GM19035 (cell line): ENCODE measurements around the gene CPTP.

Experiments used
- ATAC-seq: cut with Tn5 transposase; IDR thresholded peaks from one replicate; pipeline ENCODE4 v1.9.1; 2021; ENCODE audit not compliant: unreplicated experiment

The CPTP gene

DNA sequence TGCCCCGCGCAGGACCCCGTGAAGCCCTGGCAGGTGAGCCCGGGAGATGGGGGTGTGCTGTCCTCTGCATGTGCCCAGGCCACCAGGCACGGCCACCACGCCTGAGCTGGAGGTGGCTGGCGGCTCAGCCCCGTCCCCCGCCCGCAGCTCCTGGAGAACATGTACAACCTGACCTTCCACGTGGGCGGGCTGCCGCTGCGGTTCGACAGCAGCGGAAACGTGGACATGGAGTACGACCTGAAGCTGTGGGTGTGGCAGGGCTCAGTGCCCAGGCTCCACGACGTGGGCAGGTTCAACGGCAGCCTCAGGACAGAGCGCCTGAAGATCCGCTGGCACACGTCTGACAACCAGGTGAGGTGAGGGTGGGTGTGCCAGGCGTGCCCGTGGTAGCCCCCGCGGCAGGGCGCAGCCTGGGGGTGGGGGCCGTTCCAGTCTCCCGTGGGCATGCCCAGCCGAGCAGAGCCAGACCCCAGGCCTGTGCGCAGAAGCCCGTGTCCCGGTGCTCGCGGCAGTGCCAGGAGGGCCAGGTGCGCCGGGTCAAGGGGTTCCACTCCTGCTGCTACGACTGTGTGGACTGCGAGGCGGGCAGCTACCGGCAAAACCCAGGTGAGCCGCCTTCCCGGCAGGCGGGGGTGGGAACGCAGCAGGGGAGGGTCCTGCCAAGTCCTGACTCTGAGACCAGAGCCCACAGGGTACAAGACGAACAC is 8.3 kb downstream of the CPTP start:
- ATAC-seq = no peak

DNA sequence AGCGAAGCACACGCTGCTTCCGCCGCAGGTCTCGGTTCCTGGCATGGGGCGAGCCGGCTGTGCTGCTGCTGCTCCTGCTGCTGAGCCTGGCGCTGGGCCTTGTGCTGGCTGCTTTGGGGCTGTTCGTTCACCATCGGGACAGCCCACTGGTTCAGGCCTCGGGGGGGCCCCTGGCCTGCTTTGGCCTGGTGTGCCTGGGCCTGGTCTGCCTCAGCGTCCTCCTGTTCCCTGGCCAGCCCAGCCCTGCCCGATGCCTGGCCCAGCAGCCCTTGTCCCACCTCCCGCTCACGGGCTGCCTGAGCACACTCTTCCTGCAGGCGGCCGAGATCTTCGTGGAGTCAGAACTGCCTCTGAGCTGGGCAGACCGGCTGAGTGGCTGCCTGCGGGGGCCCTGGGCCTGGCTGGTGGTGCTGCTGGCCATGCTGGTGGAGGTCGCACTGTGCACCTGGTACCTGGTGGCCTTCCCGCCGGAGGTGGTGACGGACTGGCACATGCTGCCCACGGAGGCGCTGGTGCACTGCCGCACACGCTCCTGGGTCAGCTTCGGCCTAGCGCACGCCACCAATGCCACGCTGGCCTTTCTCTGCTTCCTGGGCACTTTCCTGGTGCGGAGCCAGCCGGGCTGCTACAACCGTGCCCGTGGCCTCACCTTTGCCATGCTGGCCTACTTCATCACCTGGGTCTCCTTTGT is 9.1 kb downstream of the CPTP start:
- no peak for ATAC-seq

DNA sequence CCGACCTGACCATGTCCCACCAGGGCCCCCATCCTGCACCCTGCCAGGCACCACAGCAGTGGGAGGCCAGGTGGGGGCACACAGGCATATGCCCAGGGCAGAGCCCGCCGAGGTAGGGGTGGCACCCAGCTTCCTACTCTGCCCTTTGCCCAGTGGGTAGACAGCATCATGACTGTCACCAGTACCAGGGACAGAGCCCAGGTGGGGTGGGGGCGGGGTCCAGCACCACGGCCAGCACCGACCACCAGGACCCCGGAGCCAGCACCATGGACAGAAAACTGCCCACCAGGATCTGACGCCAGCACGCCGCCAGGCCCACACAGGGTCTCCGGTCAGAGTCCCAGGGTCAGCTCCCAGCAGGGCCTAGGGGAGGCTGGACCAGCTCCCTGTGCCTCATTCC is 10.2 kb downstream of the CPTP start:
- no peak for ATAC-seq

GRCh38 chr1:1335283-1335682 is 10.7 kb downstream of the CPTP start:
- ATAC-seq = no peak

- no peak for ATAC-seq
Measured at GRCh38 chr1:1335792-1336248, 11.2 kb downstream of the CPTP start.

DNA sequence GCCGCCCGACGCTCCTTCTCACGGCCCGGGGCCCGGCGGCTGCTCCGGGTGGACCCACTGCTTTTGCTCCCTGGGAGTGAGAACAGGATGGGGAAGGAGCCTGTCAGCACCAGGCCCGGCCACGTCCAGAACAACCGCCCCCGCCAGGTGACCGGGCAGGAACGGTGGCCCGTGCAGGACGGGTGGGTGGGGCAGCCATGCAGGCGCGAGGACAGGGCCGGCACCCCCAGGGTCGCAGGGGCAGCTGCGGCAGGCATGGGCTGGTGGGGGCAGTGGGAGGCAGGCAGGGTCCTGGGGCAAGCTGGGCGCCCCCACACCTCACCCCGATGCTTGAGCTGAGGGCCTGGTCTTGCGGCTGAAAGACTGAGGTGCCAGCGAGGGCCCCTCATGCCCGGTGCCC is 11.8 kb downstream of the CPTP start:
- no peak for ATAC-seq

- no peak for ATAC-seq
Measured at GRCh38 chr1:1336931-1337792, 12.6 kb downstream of the CPTP start.

DNA sequence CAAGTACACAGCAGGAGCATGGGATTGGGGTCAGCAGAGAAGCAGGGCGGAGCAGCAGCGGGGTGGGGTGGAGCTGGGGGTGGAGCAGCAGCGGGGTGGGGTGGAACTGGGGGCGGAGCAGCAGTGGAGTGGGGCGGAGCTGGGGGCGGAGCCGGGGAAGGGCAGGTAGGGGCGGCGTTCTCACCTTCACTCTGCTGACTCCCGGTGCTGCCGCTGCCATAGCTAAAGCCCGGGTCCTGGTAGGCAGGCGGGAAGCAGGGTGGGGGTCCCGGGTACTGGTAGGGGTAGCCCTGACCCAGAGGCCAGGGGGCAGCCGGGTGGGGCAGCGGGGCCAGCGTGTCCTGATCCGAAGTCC is 13.2 kb downstream of the CPTP start:
- ATAC-seq = no peak

DNA sequence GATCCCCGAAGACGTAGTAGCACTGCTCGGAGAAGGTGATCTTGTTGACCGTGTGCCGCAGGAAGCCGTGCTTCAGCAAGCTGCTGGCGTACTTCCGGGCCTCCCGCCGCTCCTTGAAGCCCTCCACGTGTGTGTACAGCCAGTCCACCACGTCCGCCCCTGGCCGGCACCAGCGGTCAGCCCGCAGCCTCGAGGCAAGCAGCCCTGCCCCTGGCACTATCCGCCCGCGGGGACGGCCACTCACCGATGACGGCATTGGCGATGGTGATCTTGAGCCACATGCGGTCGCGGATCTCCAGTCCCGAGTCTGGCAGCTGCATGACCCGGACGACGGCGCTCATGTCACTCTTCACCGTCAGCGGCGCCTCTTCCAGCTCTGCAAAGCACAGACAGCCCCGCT is 13.7 kb downstream of the CPTP start:
- no peak for ATAC-seq

GRCh38 chr1:1340185-1340584 is 15.6 kb downstream of the CPTP start:
- ATAC-seq = no peak

DNA sequence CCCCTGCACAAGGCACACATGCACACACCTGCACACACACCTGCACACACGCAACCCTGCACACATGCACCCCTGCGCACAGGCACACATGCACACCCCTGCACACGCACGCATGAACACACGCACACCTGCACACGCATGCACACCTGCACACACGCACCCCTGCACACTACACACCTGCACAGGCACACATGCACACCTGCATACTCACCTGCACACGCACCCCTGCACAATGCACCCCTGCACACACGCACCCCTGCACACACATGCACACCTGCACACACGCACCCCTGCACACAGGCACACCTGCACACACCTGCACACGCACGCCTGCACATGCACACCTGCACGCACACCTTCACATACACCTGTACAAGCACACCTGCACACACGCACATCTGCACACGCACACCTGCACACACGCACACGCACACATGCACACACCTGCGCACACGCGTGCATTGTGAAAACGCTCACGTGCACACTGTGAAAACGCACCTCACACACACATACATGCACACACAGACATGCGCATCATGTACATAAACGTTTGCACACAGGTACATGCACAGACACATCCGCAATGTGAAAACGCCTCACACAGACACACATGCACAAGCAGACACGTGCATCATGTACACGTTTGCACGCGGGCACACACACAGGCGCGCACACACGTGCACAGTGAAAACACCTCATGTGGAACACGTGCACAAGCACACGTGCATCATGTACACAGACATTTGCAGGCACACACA is 16.4 kb downstream of the CPTP start:
- no peak for ATAC-seq

GRCh38 chr1:1341549-1342021 is 17.0 kb downstream of the CPTP start:
- ATAC-seq = no peak

DNA sequence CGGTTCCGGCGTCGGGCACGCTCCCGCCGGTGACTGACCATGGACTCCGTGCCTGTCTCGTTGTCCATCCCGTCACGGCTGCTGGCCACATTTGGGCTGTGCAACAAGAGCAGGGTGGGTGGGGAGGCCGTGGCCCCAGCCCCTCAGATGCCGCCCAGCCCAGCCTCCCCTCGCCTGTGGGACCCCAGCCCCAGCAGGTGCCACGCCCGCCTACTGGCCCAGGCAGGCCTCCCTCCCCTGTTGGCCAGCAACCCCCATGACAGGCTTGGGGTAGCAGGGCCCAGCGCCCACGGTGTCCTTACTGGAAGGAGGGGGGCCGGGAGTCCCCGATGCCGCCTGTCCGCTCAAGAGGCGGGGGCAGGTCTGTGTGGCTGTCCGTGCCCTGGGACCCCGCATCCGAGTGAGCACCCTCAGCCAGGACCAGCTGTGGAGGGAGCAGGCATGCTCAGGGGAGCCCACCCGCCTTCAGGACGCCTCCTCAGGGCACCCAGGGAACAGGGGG is 17.5 kb downstream of the CPTP start:
- ATAC-seq = no peak

- ATAC-seq = no peak
Measured at GRCh38 chr1:1342584-1343115, 18.0 kb downstream of the CPTP start.

GRCh38 chr1:1343811-1344421 is 19.3 kb downstream of the CPTP start:
- no peak for ATAC-seq

- no peak for ATAC-seq
Measured at GRCh38 chr1:1344655-1345361, 20.2 kb downstream of the CPTP start.

DNA sequence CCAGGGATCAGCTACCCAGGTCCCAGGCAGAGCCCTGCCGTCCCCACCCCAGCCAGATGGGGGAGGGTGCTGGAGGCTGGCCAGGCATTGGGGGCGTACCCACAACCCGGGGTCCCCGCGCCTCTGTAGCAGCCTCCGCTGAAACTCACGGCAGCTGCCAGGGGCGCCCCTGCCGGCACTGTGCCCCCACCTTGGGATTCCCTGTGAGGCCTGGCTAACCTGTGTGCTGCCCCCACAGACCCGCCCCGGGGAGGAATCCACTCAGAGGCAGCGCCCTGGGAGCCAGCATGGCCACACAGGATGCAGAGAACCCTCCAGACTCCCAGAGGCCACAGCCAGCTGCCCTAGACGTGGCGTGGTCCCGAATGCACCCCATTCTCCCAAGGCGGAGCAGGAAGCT is 20.8 kb downstream of the CPTP start:
- no peak for ATAC-seq

DNA sequence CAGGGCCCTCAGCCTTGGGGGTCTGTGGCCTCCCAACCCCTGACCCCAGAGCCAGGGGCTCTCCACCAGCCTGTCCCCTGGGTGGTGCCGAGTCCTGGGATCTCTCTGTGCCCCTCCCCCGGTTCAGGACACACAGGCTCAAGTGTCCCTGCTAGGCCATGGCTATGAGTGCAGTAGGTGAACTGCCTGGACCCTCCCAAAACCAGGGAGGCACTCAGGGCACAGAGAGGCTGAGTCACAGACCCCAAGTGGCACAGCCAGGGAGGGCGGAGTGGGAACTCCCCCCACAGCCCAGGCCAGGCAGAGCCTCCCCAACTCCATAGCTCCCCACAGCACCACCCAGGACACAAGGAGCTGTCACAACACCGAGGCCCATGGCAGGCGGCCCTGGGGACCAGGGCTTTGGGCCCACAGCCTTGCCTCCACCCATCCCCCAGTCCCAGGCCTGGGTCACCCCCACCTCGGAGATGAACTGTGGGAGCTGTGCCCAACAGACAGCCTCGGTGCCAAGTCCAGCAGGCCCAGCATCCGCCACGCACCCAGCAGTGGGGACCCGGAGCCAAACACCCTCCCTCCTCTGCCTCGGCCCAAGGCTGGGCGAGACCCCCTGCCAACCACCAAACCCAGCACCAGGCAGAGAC is 21.4 kb downstream of the CPTP start:
- ATAC-seq = no peak

GRCh38 chr1:1346501-1346890 is 21.9 kb downstream of the CPTP start:
- no peak for ATAC-seq
